Cerebellar nuclear complex (tissue), 1 donor: ENCODE results near the gene UBXN6.

Experiments used
- DNase-seq, 2 experiments: peaks; one replicate each; lab custom pipeline; 2025; lab: John Stamatoyannopoulos, UW

Gene UBXN6

DNA sequence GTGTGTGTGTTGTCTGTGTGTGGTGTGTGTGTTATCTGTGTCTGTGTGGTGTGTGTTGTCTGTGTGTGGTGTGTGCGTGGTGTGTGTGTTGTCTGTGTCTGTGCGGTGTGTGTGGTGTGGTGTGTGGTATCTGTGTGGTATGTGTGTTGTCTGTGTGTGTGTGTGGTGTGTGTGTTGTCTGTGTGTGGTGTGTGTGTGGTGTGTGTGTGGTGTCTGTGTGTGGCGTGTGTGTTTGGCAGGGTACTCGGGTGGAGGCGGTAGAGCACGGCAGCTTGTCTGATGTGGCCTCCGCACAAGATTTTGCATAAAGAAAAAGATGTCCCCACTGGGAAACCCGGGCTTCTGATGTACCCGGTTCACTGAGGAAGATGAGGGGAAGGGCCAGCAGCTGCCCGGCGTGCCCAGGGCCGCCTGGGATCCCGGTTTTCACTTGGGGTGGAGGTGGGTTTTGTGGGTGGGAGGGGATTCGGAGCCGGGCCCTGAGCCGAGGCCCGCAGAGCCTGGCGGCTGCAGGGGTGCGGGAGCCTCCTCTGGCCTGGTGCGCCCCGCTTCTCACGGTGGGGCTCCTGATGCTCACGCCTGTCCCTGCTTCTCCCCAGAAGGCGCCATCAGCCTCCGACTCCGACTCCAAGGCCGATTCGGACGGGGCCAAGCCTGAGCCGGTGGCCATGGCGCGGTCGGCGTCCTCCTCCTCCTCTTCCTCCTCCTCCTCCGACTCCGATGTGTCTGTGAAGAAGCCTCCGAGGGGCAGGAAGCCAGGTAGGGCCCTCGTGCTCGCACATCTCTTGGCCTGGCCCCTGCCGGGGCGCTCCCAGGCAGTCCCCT, 35.7 kb upstream of the UBXN6 start:
- DNase-seq: no peak

DNA sequence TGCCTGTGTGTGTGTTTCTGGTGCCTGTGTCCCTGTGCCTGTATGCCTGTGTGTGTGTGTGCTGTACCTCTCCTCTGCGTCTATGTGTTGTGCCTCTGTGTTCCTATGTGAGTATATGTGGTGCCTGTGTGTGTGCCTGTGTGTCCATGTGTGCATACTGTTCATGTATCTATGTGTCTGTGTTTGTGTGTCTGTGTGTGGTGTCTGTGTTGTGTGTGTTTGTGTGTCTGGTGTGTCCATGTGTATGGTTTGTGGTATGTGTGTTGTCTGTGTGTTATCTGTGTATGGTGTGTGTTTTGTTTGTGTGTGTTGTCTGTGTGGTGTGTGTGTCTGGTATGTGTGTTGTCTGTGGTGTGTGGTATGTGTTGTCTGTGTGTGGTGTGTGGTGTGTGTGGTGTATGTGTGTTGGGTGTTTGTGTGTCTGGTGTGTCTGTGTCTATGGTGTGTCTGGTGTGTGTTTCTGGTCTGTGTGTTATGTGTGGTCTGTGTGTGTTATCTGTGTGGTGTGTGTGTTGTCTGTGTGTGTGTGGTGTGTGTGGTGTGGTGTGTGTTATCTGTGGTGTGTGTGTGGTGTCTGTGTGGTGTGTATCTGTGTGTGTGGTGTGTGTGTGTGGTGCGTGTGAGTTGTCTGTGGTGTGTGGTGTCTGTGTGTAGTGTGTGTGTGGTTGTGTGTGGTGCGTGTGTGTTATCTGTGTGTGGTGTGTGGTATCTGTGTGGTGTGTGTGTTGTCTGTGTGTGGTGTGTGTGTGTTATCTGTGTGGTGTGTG, 34.9 kb upstream of the UBXN6 start:
- DNase-seq: no peak

DNA sequence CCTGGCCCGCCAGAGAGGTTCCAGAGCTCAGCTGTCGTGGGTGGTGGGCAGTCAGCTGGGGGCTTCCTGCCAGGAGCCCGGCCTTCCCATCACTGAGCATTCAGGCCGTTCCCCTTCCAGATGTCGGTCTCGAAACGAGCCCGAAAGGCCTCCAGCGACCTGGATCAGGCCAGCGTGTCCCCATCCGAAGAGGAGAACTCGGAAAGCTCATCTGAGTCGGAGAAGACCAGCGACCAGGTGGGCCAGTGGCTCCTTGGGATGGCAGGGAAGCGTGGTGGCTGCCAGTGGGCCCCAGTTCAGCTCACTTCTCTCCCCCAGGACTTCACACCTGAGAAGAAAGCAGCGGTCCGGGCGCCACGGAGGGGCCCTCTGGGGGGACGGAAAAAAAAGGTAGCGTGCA, 33.9 kb upstream of the UBXN6 start:
- no peak for DNase-seq

DNA sequence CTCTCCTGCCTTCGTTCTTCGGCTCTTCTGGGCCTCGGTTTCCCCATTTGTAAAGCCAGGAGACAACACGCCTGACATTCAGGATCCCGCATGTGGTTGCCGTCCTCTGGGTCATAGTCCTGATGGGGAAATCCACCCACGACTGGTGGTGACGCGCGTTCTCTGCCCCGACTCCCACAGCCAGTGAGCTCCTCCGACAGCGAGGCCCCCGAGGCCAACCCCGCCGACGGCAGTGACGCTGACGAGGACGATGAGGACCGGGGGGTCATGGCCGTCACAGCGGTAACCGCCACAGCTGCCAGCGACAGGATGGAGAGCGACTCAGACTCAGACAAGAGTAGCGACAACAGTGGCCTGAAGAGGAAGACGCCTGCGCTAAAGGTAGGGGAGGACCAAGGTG, 30.9 kb upstream of the UBXN6 start:
- no peak for DNase-seq

DNA sequence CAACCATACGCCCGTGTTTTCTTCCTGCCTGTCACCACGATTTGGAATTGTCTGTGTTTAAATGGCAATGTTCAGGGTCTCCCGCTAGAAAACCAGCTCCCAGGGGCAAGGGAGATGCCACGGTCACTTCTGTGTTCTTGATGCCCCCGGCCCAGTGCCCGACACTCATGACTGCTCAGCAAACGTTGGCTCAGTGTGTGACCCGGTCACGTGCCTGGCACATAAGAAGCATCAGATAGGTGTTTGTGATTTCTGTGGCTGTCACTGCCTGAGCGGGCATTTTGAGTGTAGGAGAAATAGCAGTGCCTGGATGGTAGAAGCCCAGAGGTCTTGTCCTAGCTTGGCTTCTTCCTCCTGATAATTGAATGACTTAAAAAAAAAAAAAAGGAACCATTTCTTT, 30.0 kb upstream of the UBXN6 start:
- no peak for DNase-seq

DNA sequence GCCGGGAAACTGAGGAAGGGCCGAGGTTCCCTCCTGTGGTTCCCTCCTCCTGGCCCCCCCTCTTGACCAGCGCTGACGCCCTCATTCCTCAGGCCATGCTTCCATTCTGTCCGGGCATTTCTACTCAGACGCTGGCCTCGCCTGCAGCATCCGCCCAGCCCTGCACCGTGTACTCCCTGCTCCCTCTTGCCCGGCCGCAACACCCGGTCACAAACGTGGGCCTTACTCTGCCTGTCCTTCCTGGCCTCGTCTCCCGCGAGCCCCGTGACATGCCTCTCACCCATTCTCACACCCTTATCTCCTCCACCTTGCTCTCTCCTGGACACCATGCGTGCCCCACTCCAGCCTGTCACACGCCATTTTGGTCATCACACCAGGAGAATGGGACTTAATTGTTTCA, 25.8 kb upstream of the UBXN6 start:
- no peak for DNase-seq

DNA sequence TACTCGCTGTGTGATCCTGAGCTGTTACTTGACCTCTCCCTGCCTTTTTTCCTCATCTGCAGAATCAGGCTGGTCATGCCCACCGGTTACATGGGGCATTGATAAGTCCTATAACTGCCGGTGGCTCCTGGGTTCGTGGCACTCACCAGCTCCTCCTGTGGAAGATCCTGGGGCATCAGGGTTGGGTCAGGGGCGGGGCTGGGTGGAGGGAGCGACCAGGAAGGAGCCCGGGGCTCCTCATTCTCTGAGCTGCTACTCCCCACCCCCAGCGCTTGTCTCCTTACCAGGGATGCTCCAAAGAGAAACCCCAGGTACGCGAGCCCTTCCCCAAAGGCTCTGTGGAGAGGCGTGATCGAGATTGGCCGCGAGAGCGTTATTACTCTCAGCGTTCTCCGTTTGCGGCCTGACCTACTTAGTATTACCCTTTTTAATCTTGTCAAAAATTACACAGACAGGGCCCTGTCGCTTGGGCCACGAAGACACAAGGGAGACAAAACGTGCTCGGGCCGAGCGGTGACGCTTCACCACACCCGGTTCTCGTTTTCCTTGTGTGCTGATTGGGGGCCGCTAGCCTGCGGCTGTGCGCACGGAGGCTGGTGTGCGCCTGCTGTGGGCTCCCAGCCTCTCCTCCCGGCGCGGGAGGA, 25.2 kb upstream of the UBXN6 start:
- DNase-seq: no peak

DNA sequence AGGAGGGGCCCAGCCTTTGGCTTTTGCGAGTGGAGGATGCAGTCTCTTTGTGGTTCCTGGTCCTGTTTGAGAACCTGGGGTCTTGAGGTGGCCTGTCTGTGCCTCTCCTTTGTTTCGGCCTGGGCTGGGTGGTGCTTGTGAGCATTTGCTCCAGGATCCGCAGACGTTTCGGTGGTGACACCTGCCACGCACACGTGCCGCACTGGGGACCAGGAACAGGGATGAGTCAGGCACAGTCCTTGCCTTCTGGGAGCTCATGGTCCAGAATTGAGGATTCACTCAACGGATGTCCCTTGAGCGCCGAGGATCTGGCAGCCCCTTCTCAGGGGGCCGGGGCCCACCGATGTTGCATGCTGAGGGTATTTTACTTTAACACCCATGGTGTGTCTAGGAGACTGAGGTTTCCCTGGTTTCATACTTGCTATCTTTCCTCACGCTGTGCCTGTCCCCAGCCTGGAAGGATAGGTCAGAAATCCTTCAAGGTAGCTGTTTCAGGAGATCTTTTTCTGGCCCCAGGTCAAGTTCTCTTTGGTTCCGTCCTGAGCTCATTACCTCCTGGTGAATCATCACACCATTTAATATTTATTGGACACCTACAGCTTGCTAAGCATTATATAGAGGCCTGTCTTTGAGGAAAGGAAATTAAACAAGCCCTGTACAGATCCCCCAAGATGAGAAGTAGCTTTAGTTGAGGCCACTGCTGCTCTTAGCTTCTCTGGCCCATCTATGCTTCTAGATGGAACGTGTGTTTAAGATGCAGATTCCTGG, 19.6 kb upstream of the UBXN6 start:
- DNase-seq: no peak

DNA sequence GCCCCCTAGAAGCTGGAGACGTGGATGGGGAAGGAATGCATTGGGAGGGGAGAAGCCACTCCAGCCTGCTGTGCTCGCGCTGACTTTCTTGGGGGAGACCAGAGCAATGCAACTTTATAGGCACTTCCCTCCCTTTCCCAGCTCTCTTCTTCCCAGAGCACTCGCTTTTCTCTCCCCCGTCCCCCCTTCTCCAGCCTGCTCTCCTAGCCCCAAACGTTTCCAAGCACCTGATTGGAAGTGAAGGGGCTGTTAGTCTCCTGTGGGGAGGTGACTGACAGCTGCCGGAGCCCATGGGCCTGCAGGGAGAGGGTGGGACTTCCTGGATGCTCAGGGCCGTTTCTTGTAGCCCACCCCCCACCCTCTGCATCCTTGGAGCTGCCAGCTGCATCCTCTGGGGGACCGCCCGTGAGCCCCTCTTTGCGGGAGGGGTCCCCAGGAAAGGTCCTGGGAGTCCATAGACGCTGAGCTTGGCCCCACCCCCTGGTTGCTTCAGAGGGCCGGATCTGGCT, 17.0 kb upstream of the UBXN6 start:
- DNase-seq: peak; percentile 66 to 83

DNA sequence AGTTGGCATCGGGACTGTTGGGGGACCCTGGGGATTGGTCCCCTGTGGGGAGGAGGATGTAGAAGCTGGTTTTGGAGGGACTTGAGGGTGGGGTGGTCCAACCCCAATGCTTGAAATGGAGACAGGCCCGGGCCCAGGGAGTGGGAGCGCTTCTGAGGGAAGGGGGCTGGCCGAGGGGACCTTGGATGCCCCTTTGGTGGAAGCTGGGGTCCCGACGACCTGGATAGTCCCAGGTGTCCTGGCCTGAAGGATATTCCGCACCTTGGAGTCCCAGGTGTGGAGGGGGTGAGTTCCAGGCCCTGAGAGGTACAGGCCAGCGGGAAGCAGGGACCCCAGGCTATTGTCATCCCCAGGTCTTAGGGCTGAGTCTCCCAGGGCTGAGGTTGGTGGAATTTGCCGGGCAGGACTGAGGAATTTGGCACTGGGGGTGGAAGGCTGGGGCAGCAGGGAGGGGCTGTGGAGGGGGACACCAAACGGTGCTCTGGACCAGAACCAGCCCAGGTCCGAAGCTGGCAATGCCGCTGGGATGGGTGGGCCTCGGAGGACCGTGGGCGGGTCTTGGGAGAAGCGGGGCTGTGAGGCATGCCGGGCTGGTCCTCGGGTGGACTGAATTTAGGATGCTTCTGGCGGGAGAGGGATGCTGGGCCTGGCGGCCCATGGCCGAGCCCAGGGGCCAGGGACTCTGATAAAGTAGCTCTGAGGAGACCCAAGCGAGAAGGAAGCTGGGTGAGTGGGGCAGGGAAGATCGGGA, 16.3 kb upstream of the UBXN6 start:
- no peak for DNase-seq

DNA sequence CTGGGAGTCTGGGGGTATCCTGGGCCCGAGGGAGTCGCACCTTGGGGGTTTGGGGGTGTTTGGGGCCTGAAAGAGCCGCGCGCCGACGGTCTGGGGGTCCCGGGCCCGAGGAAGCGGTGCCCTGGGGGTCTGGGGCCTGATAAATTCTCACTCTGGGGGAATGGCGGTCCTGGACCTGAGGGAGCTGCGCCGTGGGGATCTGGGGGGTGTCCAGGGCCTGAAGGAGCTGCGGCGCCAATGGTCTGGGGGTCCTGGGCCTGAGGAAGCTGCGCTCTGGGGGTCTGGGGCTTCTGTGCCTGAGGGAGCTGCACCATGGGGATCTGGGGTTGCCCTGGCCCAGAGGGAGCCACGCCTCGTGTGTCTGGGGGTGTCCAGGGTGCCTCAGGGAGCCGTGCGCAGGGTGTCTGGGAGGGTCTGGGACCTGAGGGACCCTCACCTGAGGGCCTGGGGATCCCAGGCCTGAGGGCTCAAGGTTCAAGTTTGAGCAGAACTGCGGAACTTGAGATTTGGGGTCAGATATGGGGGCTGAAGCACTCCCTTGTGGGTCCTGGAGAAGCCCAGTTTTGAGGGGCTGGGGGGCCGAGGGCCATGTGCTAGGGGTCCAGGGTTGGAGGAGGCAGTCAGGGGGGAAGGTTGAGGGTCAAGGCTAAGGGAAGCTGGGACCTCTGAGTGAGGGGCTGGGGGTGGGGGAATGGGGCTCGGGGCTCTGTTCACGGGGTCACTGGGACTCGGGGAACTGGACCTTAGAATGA, 15.6 kb upstream of the UBXN6 start:
- DNase-seq: no peak

DNA sequence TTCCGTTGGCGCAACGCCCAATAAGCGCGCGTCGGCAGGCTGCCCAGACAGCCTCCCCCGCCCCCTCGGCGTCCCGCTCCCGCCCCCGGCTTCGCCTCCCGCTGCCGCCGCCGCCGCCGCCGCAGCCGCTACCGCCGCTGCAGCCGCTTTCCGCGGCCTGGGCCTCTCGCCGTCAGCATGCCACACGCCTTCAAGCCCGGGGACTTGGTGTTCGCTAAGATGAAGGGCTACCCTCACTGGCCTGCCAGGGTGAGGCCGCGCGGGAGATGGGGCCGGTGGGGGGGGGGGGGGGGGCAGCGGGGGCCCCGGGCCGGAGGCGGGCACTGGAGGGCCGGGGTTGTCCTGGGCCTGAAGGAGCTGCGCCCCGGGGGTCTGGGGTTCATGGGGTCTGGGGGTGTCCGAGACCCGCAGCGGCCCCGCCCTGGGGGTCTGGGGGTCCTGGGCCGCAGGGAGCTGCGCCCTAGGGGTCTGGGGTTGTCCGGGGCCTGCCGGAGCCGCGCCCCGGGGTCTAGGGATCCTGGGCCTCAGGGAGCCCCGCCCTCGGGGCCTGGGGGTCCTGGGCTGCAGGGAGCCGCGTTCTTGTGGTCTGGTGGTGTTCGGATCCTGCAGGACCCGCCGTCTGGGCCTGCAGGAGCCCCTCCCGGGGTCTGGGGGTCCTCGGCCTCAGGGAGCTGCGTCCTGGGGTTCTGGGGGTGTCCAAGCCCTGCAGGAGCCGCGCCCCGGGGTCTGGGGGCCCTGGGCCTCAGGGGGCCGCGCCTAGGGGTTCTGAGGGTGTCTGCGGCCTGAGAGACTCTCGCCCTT, 14.8 kb upstream of the UBXN6 start, which contains the start of gene HDGFL2:
Gene HDGFL2 (plus strand): TSS at position 124 of the 801 bp plus-strand sequence. CDS start 54 bp downstream, at position 178.
- DNase-seq: no peak

DNA sequence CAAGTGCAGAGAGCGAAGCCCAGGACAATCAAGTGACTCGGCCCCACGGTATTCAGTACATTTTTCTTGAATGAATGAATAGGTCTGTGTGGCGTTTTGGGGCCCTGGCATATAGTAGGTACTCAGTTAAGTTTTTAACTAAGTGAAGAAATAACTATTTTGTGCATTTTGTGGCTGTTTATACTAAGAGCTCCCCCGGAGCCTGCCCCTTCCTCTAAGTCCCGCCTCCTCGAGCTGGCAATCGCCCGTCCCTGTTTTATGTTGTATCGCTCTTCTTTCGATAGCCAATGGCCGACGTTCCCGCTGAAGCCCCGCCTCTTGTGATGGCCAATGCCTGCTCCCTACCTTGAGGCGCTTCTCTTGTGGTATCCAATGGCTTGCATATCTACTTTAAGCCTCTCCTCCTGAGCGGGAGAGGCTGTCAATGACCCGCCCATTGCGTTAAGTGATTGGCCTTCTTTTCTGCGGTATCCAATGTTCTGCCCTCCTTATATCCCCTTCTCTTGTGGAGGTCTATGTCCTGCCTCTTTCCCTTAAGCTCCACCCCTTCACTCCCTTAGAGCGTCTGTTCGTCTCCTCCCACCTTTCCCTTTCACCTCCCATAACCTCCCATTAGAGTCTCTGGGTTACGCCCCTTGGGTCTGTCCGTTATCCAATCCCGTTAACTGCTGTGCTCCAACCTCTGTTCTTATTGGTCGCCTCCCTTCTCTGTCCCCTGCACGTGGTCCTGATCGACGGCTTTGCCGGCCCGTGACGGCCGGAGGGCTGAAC, 14.0 kb upstream of the UBXN6 start:
- DNase-seq: peak; percentile 100

DNA sequence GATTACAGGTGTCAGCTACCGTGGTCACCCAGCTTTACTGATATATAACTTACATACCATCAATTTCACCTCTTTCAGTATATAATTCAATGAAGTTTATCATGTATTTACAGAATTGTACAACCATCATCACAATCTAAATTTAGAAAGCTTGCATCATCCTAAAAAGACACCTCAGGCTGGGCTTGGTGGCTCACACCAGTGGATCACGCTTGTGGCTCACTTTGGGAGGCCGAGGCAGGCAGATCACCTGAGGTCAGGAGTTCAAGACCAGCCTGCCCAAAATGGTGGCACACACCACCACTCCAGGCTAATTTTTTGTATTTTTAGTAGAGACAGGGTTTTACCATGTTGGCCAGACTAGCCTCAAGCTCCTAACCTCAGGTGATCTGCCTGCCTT, 10.2 kb upstream of the UBXN6 start:
- DNase-seq: no peak

DNA sequence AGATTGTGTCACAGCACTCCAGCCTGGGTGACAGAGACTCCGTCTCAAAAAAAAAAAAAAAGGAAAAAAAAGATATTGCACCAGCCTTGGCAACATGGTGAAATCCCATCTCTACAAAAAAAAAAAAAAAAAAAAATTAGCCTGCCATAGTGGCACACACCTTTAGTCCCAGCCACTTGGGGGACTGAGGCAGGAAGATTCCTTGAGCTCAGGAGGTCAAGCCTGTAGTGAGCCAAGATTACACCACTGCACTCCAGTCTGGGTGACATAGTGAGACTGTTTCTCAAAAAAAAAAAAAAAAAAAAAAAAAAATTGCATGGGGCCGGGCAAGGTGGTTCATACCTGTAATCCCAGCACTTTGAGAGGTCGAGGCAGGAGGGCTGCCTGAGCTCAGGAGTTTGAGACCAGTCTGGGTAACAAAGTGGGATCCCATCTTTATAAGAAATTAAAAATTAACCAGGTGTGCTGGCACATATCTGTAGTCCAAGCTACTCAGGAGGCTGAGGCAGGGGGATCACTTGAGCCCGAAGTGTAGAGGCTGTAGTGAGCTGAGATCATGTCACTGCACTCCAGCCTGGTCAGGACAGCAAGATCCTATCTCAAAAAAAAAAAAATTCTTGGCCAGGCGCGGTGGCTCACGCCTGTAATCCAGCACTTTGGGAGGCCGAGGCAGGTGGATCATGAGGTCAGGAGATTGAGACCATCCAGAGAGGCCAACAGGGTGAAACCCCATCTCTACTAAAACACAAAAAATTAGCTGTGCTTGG, 7.4 kb upstream of the UBXN6 start:
- no peak for DNase-seq

DNA sequence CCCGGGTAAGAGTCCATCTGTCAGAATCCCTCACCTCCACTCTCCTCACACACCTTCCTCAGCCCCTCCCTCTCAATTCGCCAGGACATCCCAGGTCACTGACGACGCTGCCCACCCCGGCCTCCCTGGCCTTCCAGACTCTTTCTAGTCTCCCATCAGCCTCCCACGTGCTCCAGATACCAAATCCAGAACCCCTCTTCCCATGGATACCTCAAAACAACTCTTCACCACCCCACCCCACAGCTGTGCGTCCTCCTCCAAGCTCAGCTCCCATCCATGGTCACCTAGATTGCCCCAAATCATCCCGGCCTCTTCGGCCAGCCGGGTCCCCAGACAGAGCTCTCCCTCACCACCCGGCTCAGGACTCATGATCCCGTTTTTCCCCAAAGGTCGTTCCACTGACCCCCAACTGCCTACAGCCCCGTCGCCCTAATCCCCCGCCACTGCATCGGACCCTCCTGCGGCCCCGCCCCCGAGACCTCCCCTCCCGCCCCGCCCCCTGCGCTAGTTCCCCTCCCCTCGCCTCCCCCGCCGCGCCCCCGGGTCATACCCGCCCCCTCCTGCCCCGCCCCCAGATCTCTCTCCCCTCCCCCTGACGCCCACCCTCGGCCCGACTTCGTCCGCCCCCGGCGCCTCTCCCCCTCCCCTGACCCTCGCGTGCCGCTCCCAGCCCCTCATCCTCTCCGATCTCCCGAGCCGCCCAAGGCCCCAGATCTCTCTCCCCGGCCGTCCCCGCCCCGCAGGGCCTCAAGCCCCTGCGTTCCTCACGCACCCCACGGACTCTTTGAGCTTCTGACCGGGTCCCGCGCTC, 546 bp downstream of the UBXN6 start:
- DNase-seq: no peak

DNA sequence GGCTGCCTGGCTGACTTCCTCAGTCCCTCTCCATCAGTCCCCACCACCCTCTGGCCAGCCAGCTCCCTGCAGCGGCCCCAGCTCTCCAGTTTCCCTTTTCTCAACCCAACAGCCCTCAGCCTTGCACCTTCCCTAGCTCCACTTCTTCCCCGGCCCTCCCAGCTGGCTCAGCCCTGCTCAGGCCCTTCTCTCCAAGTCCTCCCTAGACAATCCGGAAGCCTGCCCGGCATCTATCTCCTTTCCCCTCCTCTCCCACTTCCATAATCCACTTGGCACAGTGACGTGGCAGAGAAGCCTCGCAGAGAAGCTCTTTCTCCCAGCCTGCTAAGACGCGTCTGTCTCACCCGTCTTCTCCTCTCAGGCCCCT, 1.1 kb downstream of the UBXN6 start:
- no peak for DNase-seq
